ENCODE data around the gene UNK.
A peak's percentile ranks its signal among the peaks of the same experiment; 100 is the strongest.

DNA sequence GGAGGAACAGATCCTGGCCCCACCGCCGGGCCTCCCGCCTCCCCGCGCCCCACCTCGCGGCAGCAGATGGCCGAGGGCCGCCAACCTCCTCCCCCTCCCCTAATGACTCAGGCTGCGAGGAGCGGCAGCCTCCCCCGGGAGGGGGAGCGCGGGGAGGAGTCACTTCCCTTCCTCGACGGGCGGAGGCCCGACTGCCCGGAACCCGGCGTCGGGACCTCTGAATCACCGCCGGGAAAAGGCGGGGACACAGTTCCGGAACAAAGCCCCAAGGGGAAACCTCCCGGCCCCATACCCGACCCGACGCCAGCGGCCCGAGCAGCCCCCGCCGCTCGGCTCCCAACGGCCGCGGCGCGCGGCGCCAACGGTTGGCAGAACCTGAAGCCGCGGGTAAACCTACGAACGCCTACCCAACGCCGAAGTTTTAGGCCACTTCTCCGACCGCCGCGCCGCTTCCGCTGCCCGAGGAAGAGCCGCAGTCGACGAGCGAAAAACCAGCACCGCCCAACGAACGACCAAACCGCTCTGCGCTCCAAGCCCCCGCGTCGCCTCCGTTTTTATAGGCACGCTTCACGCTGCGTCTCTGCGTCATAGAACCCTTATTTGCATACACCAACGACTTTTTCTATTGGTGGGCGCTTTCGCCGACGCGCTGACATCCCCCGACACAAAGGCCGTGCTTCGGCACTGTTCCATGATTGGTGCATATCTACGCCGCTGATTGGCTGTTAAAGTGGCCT is 5.2 kb upstream of the UNK start:
- TF ChIP-seq SP1 (IDR thresholded peaks at IDR 0.05): peak; percentile 98
- TF ChIP-seq, protein P1, sequence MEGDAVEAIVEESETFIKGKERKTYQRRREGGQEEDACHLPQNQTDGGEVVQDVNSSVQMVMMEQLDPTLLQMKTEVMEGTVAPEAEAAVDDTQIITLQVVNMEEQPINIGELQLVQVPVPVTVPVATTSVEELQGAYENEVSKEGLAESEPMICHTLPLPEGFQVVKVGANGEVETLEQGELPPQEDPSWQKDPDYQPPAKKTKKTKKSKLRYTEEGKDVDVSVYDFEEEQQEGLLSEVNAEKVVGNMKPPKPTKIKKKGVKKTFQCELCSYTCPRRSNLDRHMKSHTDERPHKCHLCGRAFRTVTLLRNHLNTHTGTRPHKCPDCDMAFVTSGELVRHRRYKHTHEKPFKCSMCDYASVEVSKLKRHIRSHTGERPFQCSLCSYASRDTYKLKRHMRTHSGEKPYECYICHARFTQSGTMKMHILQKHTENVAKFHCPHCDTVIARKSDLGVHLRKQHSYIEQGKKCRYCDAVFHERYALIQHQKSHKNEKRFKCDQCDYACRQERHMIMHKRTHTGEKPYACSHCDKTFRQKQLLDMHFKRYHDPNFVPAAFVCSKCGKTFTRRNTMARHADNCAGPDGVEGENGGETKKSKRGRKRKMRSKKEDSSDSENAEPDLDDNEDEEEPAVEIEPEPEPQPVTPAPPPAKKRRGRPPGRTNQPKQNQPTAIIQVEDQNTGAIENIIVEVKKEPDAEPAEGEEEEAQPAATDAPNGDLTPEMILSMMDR (IDR thresholded peaks at IDR 0.05; ENCODE audit: low read depth, low read length, missing input control): no peak
